Fibroblast of lung (primary cell): Measurements from ENCODE around the gene CSH2. TPM values are rescaled to one million over a fixed set of nuclear protein-coding genes. Genes with fewer than 3 reads are reported as not detected.

Experiments used
- DNase-seq, 2 donors: peaks; one replicate each; pipeline versions ENCODE4 v3.0.0 to v3.0.0-alpha.2; 2010; ENCODE audit warnings: low read depth in 2 of 2
- H2AFZ ChIP-seq: 2 replicates; pipeline ENCODE4 v1.5.1; 2012; ENCODE audit warnings: low read length, control low read depth, inconsistent platforms
- H3K27ac ChIP-seq: 2 replicates; pipeline ENCODE4 v1.5.1; 2011; ENCODE audit warnings: low read length, control low read depth; ENCODE audit not compliant: insufficient read depth
- H3K27me3 ChIP-seq: 2 replicates; pipeline ENCODE4 v1.5.1; 2011; ENCODE audit warnings: mild to moderate bottlenecking, low read length; ENCODE audit not compliant: control insufficient read depth, insufficient read depth
- H3K36me3 ChIP-seq: 2 replicates; pipeline ENCODE4 v1.5.1; 2011; ENCODE audit warnings: low read length; ENCODE audit not compliant: control insufficient read depth, insufficient read depth
- H3K4me1 ChIP-seq: 2 replicates; pipeline ENCODE4 v1.5.1; 2011; ENCODE audit warnings: low read length; ENCODE audit not compliant: control insufficient read depth, insufficient read depth; ENCODE audit errors: extremely low read depth
- H3K4me2 ChIP-seq: 2 replicates; pipeline ENCODE4 v1.5.1; 2011; ENCODE audit warnings: low read length, control low read depth; ENCODE audit not compliant: insufficient read depth; ENCODE audit errors: extremely low read depth
- H3K4me3 ChIP-seq, 4 experiments: fragments of 200-600 bp in 1 of 4; sonication (generic) in 1 of 4; replicated peaks in 1 of 4; 2 replicates each; pipeline ENCODE4 v1.5.1; 2011 to 2016; ENCODE audit warnings: low read length in 4 of 4, low read depth in 3 of 4, mild to moderate bottlenecking in 3 of 4, control low read depth in 2 of 4, inconsistent platforms in 1 of 4, mixed read lengths in 1 of 4; ENCODE audit not compliant: insufficient read depth in 1 of 4; ENCODE audit errors: control extremely low read depth in 1 of 4
- H3K79me2 ChIP-seq: 2 replicates; pipeline ENCODE4 v1.5.1; 2012; ENCODE audit warnings: mild to moderate bottlenecking, low read length, inconsistent platforms; ENCODE audit not compliant: control insufficient read depth, insufficient read depth
- H3K9ac ChIP-seq: 2 replicates; pipeline ENCODE4 v1.5.1; 2011; ENCODE audit warnings: mild to moderate bottlenecking, low read length, control low read depth; ENCODE audit not compliant: insufficient read depth
- H3K9me3 ChIP-seq: 2 replicates; pipeline ENCODE4 v1.5.1; 2012; ENCODE audit warnings: low read depth, low read length; ENCODE audit not compliant: control insufficient read depth, insufficient read depth
- H4K20me1 ChIP-seq: 2 replicates; pipeline ENCODE4 v1.5.1; 2011; ENCODE audit warnings: low read length; ENCODE audit not compliant: control insufficient read depth, insufficient read depth; ENCODE audit errors: extremely low read depth
- CTCF ChIP-seq, 2 donors: IDR thresholded peaks in 1 of 2; conservative IDR thresholded peaks in 1 of 2; 1 replicate in 1 of 2; 2 replicates in 1 of 2; pipeline ENCODE4 v1.5.1; 2011 to 2012; ENCODE audit warnings: low read length in 2 of 2, control low read depth in 1 of 2, inconsistent platforms in 1 of 2, low read depth in 1 of 2, mild to moderate bottlenecking in 1 of 2
- EZH2 ChIP-seq: IDR thresholded peaks from 2 replicates; pipeline ENCODE4 v1.5.1; 2012; ENCODE audit warnings: low read length, control low read depth, mild to moderate bottlenecking; ENCODE audit errors: missing control alignments
- polyA plus RNA-seq, 2 donors: library from polyadenylated mRNA; depleted of rRNA in 1 of 2; stranded (reverse) in 1 of 2; unstranded in 1 of 2; fragments of >200 nt; gene quantifications; 2 replicates each; pipeline ENCODE4 v1.2.1, GENCODE V29; 2011 to 2012; ENCODE audit warnings: missing spikeins in 1 of 2
- total RNA-seq: library from RNA; depleted of rRNA; stranded (reverse); fragments of >200 nt; gene quantifications from 2 replicates; pipeline ENCODE4 v1.2.1, GENCODE V29; 2014

Gene CSH2
- total and polyA plus RNA-seq, 2 donors (not counting 1 experiment from before 2014, with no cell fraction given), result not detected

DNA sequence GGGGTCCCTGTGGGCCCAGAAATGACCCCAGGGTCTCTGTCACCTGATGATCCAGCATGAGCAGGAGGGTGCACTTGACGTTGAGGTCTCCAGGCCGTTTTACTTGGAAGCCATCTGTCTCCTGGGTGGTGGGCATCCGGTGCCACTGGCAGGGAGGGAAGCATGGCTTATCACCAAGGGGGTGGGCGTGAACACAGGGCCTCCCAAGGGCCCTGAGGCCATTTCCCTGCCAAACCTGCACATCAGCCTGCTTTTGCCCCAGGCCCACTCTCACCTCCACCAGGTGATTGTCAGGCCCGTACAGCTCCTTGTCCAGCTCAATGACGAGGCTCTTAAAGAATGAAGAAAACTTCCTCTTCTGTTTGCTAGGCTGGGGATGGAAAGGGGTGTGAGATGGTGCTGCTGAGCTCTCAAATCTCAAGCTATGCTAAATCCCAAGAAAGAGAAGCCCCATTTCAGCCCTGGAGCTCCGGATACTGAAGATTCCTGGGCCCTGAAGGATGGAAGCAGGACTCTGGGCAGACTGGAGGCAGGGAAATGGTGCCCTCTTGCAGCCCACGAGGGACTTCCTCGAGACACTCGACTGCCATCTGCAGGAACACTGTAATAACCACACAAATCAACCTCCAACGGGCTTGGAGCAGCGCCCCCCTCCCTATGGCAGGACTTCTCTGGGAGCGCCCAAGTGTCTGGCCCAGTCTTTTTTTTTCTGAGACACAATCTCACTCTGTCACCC is 38.9 kb downstream of the CSH2 start:
- no peaks in the 10 kb centered on the region for H3K27me3 ChIP-seq
- H4K20me1 ChIP-seq, result no peaks in the 10 kb centered on the region
- H3K9ac ChIP-seq, result no peak overlapping the region
- H3K79me2 ChIP-seq, result peaks cover 33% of the 10 kb centered on the region
- H3K4me2 ChIP-seq, result no peak overlapping the region
- H3K4me1 ChIP-seq, result peaks cover 9% of the 10 kb centered on the region
- no peak for TF ChIP-seq EZH2
- TF ChIP-seq CTCF (conservative IDR thresholded peaks at IDR 0.05 in 1 of 2, IDR thresholded peaks at IDR 0.05 in 1 of 2; ENCODE audit: low read depth in 1 of 2, low read length in 2 of 2), result peak; percentile 50 to 68
- H2AFZ ChIP-seq, result no peak overlapping the region
- H3K4me3 ChIP-seq, result no peak overlapping the region
- H3K27ac ChIP-seq, result no peak overlapping the region
- H3K9me3 ChIP-seq, result no peaks in the 10 kb centered on the region
- peaks cover 40% of the 10 kb centered on the region for H3K36me3 ChIP-seq
- peak; percentile 80 to 82 for DNase-seq

DNA sequence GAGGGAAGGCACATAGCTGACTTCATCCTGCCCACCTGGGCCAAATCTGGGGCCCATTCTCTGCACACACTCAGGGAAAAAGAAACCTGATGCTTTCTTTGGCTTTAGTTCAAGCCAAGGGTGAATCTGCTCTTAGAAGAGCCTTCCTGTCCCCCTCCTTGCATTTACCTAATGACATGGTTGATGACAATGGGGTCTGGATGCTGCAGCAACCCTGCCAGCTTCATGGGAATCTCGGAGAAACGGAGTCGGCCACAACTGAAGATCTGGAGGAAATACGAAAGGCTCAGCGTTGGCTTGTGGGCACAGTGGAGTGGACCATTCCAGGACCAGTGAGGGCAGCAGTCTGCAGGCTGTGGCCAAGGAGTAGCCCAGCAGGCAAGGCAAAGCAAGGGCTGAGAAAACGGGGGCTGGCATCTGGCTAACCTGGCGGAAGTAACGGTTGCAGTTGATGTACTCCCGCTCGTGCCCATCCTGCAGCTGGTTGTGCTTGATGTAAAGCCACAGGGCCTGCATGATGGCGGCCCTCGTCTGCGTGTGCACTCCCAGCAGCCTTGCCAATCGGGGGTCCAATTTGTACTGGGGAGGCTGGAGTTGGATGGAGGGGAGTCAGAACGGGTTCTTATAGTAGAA is 39.6 kb downstream of the CSH2 start:
- no peak for DNase-seq
- Histone ChIP-seq H3K4me1 (peaks cover 11% of the 10 kb centered on the region), H3K9me3 (no peaks in the 10 kb centered on the region), H3K27me3 (no peaks in the 10 kb centered on the region), H3K4me2 (no peak overlapping the region), H3K79me2 (peaks cover 36% of the 10 kb centered on the region), H3K27ac (no peak overlapping the region), H4K20me1 (no peaks in the 10 kb centered on the region), H3K9ac (no peak overlapping the region), H3K36me3 (peaks cover 40% of the 10 kb centered on the region), H2AFZ (no peak overlapping the region), H3K4me3 (no peak overlapping the region)
- TF ChIP-seq EZH2 (no peak), CTCF (conservative IDR thresholded peaks at IDR 0.05 in 1 of 2, IDR thresholded peaks at IDR 0.05 in 1 of 2; ENCODE audit: low read depth in 1 of 2, low read length in 2 of 2) (no peak)

DNA sequence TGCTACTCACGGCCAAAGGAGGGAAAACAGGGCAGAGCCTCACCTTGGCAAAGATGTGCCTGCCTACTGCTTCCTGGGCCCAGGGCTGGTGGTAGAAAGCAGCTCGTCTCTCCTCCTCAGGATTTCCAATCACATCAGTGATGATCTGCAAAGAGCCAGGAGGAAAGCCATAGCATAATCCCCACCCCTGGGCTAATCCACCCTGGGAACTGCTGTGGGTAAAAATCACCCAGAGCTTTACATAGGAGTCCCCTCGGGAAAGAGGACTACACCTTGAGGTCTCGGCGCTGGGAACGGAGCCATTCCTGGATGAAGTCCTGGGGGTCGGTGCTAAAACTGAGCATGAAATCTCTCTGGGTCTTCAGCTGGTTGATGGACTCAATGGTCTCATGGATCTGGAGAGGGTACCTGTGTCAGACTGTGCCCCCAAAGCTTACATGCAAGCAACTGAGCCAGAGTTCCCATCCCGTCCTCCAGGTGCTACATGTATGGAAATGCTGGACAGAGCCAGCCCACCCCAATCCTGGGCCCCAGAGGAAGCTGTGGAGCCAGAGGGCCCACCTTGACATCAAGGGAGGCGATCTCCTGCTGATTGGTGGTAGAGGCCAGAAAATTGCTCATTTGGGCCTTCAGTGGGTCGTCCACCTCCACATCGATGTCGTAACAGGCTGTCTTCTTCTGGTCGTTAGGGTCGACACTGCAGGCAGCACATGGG is 40.3 kb downstream of the CSH2 start:
- Histone ChIP-seq H3K27ac (no peak overlapping the region), H3K4me3 (no peak overlapping the region), H3K9ac (no peak overlapping the region), H3K36me3 (peaks cover 40% of the 10 kb centered on the region), H3K4me2 (no peak overlapping the region), H3K27me3 (no peaks in the 10 kb centered on the region), H3K4me1 (peaks cover 4% of the 10 kb centered on the region), H4K20me1 (no peaks in the 10 kb centered on the region), H3K79me2 (peaks cover 36% of the 10 kb centered on the region), H3K9me3 (no peaks in the 10 kb centered on the region), H2AFZ (no peak overlapping the region)
- TF ChIP-seq EZH2, result no peak
- TF ChIP-seq CTCF (conservative IDR thresholded peaks at IDR 0.05 in 1 of 2, IDR thresholded peaks at IDR 0.05 in 1 of 2; ENCODE audit: low read depth in 1 of 2, low read length in 2 of 2), result no peak
- no peak for DNase-seq
